ENCODE results near the gene CAMTA1. TPM values are rescaled to one million over a fixed set of nuclear protein-coding genes. Genes with fewer than 3 reads are reported as not detected.

Gene CAMTA1
- polyA plus RNA-seq, 3 donors from 2014 or later: 52.7 to 89.0 (median 71.0) TPM

- Mint-ChIP-seq H3K36me3 (no peaks in the 10 kb centered on the region), H3K27ac (no peak overlapping the region), H3K27me3 (ENCODE audit: low read depth in 3 of 3) (peaks cover 0 to 2% (median 0%) of the 10 kb centered on the region in 3 donors), H3K4me1 (no peaks in the 10 kb centered on the region), H3K9me3 (no peaks in the 10 kb centered on the region), H3K4me3 (no peak overlapping the region)
- DNase-seq: no peak
These were observed 137.1 kb downstream of the CAMTA1 start for GRCh38 chr1:6922096-6922931.

GRCh38 chr1:6923012-6923411, 137.8 kb downstream of the CAMTA1 start:
- Mint-ChIP-seq H3K4me1 (no peaks in the 10 kb centered on the region), H3K4me3 (no peak overlapping the region), H3K36me3 (no peaks in the 10 kb centered on the region), H3K27ac (no peak overlapping the region), H3K9me3 (no peaks in the 10 kb centered on the region), H3K27me3 (ENCODE audit: low read depth in 3 of 3) (peaks cover 0 to 2% (median 0%) of the 10 kb centered on the region in 3 donors)
- DNase-seq: no peak

GRCh38 chr1:6923416-6923815, 138.2 kb downstream of the CAMTA1 start:
- no peaks in the 10 kb centered on the region for H3K4me1 Mint-ChIP-seq

GRCh38 chr1:6923955-6924881, 139.0 kb downstream of the CAMTA1 start:
- Mint-ChIP-seq H3K4me3 (no peak overlapping the region), H3K36me3 (no peaks in the 10 kb centered on the region), H3K27ac (no peak overlapping the region), H3K4me1 (no peaks in the 10 kb centered on the region), H3K27me3 (ENCODE audit: low read depth in 3 of 3) (no peaks in the 10 kb centered on the region), H3K9me3 (no peaks in the 10 kb centered on the region)
- no peak for DNase-seq

More at GRCh38 chr1:6923416-6923815, 138.2 kb downstream of the CAMTA1 start:
- Mint-ChIP-seq H3K27me3 (ENCODE audit: low read depth in 3 of 3) (peaks cover 0 to 2% (median 0%) of the 10 kb centered on the region in 3 donors), H3K27ac (no peak overlapping the region), H3K9me3 (no peaks in the 10 kb centered on the region), H3K36me3 (no peaks in the 10 kb centered on the region), H3K4me3 (no peak overlapping the region)
- DNase-seq: no peak

GRCh38 chr1:6924891-6925290, 139.6 kb downstream of the CAMTA1 start:
- H3K27ac Mint-ChIP-seq: no peak overlapping the region
- no peak for DNase-seq
- H3K36me3 Mint-ChIP-seq: no peaks in the 10 kb centered on the region
- H3K9me3 Mint-ChIP-seq: no peaks in the 10 kb centered on the region
- H3K27me3 Mint-ChIP-seq (ENCODE audit: low read depth in 3 of 3): no peaks in the 10 kb centered on the region
- no peaks in the 10 kb centered on the region for H3K4me1 Mint-ChIP-seq
- H3K4me3 Mint-ChIP-seq: no peak overlapping the region

- no peaks in the 10 kb centered on the region for H3K9me3 Mint-ChIP-seq
- no peak overlapping the region for H3K27ac Mint-ChIP-seq
- no peak overlapping the region for H3K4me3 Mint-ChIP-seq
- no peaks in the 10 kb centered on the region for H3K36me3 Mint-ChIP-seq
- peaks cover 0 to 5% (median 1%) of the 10 kb centered on the region in 3 donors for H3K27me3 Mint-ChIP-seq (ENCODE audit: low read depth in 3 of 3)
- no peaks in the 10 kb centered on the region for H3K4me1 Mint-ChIP-seq
- DNase-seq: no peak
These were observed 142.4 kb downstream of the CAMTA1 start for GRCh38 chr1:6927626-6928025.

- no peak for DNase-seq
- Mint-ChIP-seq H3K9me3 (no peaks in the 10 kb centered on the region), H3K27me3 (ENCODE audit: low read depth in 3 of 3) (peaks cover 0 to 5% (median 1%) of the 10 kb centered on the region in 3 donors), H3K36me3 (no peaks in the 10 kb centered on the region), H3K27ac (no peak overlapping the region), H3K4me3 (no peak overlapping the region), H3K4me1 (no peaks in the 10 kb centered on the region)
These were observed 143.0 kb downstream of the CAMTA1 start for GRCh38 chr1:6928106-6928885.

GRCh38 chr1:6930732-6931300, 145.6 kb downstream of the CAMTA1 start:
- no peaks in the 10 kb centered on the region for H3K4me1 Mint-ChIP-seq
- H3K27ac Mint-ChIP-seq: no peak overlapping the region
- DNase-seq: no peak
- no peak overlapping the region for H3K4me3 Mint-ChIP-seq
- no peaks in the 10 kb centered on the region for H3K36me3 Mint-ChIP-seq
- no peaks in the 10 kb centered on the region for H3K9me3 Mint-ChIP-seq
- peaks cover 0 to 16% (median 1%) of the 10 kb centered on the region in 3 donors for H3K27me3 Mint-ChIP-seq (ENCODE audit: low read depth in 3 of 3)

- DNase-seq: no peak
- H3K4me3 Mint-ChIP-seq: no peak overlapping the region
- no peak overlapping the region for H3K27ac Mint-ChIP-seq
- no peaks in the 10 kb centered on the region for H3K4me1 Mint-ChIP-seq
- no peaks in the 10 kb centered on the region for H3K9me3 Mint-ChIP-seq
- H3K36me3 Mint-ChIP-seq: no peaks in the 10 kb centered on the region
- peaks cover 0 to 12% (median 2%) of the 10 kb centered on the region in 3 donors for H3K27me3 Mint-ChIP-seq (ENCODE audit: low read depth in 3 of 3)
These were observed 150.2 kb downstream of the CAMTA1 start for GRCh38 chr1:6935361-6935883.

GRCh38 chr1:6935911-6936690, 150.8 kb downstream of the CAMTA1 start:
- Mint-ChIP-seq H3K27ac (no peak overlapping the region), H3K4me1 (no peaks in the 10 kb centered on the region), H3K4me3 (no peak overlapping the region), H3K36me3 (no peaks in the 10 kb centered on the region), H3K27me3 (ENCODE audit: low read depth in 3 of 3) (peaks cover 0 to 11% (median 2%) of the 10 kb centered on the region in 3 donors), H3K9me3 (no peaks in the 10 kb centered on the region)
- DNase-seq: no peak

GRCh38 chr1:6937048-6937447, 151.8 kb downstream of the CAMTA1 start:
- peaks cover 0 to 11% (median 2%) of the 10 kb centered on the region in 3 donors for H3K27me3 Mint-ChIP-seq (ENCODE audit: low read depth in 3 of 3)
- H3K4me1 Mint-ChIP-seq: no peaks in the 10 kb centered on the region
- H3K36me3 Mint-ChIP-seq: no peaks in the 10 kb centered on the region
- no peak for DNase-seq
- no peak overlapping the region for H3K27ac Mint-ChIP-seq
- H3K4me3 Mint-ChIP-seq: no peak overlapping the region
- H3K9me3 Mint-ChIP-seq: no peaks in the 10 kb centered on the region

GRCh38 chr1:6939363-6939762, 154.1 kb downstream of the CAMTA1 start:
- H3K27me3 Mint-ChIP-seq (ENCODE audit: low read depth in 3 of 3): peaks cover 0 to 11% (median 2%) of the 10 kb centered on the region in 3 donors
- H3K36me3 Mint-ChIP-seq: no peaks in the 10 kb centered on the region
- no peak overlapping the region for H3K4me3 Mint-ChIP-seq
- H3K9me3 Mint-ChIP-seq: no peaks in the 10 kb centered on the region
- no peaks in the 10 kb centered on the region for H3K4me1 Mint-ChIP-seq
- H3K27ac Mint-ChIP-seq: no peak overlapping the region
- DNase-seq: no peak

Measured in immature natural killer cell (primary cell).